ENCODE measurements around the gene FGGY.
"Not testable (repeated sequence)": the region's sequence is repeated elsewhere in the genome, so short reads cannot be mapped to it uniquely, and the experiment has no call there.

FGGY gene

GRCh38 chr1:59553371-59553770 lies 256.5 kb downstream of the FGGY start:
- Histone ChIP-seq H3K4me3 (ENCODE audit: low read length) (no peak overlapping the region), H3K9me3 (ENCODE audit: low read length) (no peaks in the 10 kb centered on the region), H3K36me3 (ENCODE audit: insufficient read depth, low read length) (no peaks in the 10 kb centered on the region), H3K27me3 (ENCODE audit: insufficient read depth, low read length) (no peaks in the 10 kb centered on the region), H2AFZ (ENCODE audit: low read depth, low read length) (no peak overlapping the region), H3K4me1 (ENCODE audit: insufficient read depth, low read length) (peaks cover 37% of the 10 kb centered on the region)

- Histone ChIP-seq H3K9me3 (ENCODE audit: low read length) (no peaks in the 10 kb centered on the region), H3K36me3 (ENCODE audit: insufficient read depth, low read length) (no peaks in the 10 kb centered on the region), H3K27me3 (ENCODE audit: insufficient read depth, low read length) (no peaks in the 10 kb centered on the region), H3K4me3 (ENCODE audit: low read length) (no peak overlapping the region), H2AFZ (ENCODE audit: low read depth, low read length) (no peak overlapping the region), H3K4me1 (ENCODE audit: insufficient read depth, low read length) (peaks cover 37% of the 10 kb centered on the region)
Observed at GRCh38 chr1:59554011-59554663, 257.2 kb downstream of the FGGY start.

- H3K9me3 ChIP-seq (ENCODE audit: low read length): no peaks in the 10 kb centered on the region
- H3K4me1 ChIP-seq (ENCODE audit: insufficient read depth, low read length): peaks cover 37% of the 10 kb centered on the region
Observed at GRCh38 chr1:59554752-59555151, 257.9 kb downstream of the FGGY start.

GRCh38 chr1:59556398-59556797 lies 259.5 kb downstream of the FGGY start:
- Histone ChIP-seq H3K4me3 (ENCODE audit: low read length) (no peak overlapping the region), H2AFZ (ENCODE audit: low read depth, low read length) (no peak overlapping the region), H3K36me3 (ENCODE audit: insufficient read depth, low read length) (no peaks in the 10 kb centered on the region), H3K27me3 (ENCODE audit: insufficient read depth, low read length) (no peaks in the 10 kb centered on the region), H3K4me1 (ENCODE audit: insufficient read depth, low read length) (peaks cover 37% of the 10 kb centered on the region), H3K9me3 (ENCODE audit: low read length) (no peaks in the 10 kb centered on the region)

More at GRCh38 chr1:59554752-59555151, 257.9 kb downstream of the FGGY start:
- Histone ChIP-seq H3K36me3 (ENCODE audit: insufficient read depth, low read length) (no peaks in the 10 kb centered on the region), H3K27me3 (ENCODE audit: insufficient read depth, low read length) (no peaks in the 10 kb centered on the region), H3K4me3 (ENCODE audit: low read length) (no peak overlapping the region), H2AFZ (ENCODE audit: low read depth, low read length) (no peak overlapping the region)

- peaks cover 37% of the 10 kb centered on the region for H3K4me1 ChIP-seq (ENCODE audit: insufficient read depth, low read length)
- H2AFZ ChIP-seq (ENCODE audit: low read depth, low read length): no peak overlapping the region
- H3K27me3 ChIP-seq (ENCODE audit: insufficient read depth, low read length): no peaks in the 10 kb centered on the region
- no peak overlapping the region for H3K4me3 ChIP-seq (ENCODE audit: low read length)
- no peaks in the 10 kb centered on the region for H3K36me3 ChIP-seq (ENCODE audit: insufficient read depth, low read length)
- no peaks in the 10 kb centered on the region for H3K9me3 ChIP-seq (ENCODE audit: low read length)
Observed at GRCh38 chr1:59556802-59557548, 260.1 kb downstream of the FGGY start.

GRCh38 chr1:59557549-59557885 lies 260.6 kb downstream of the FGGY start:
- H3K9me3 ChIP-seq (ENCODE audit: low read length): no peaks in the 10 kb centered on the region
- H3K4me3 ChIP-seq (ENCODE audit: low read length): no peak overlapping the region
- no peaks in the 10 kb centered on the region for H3K27me3 ChIP-seq (ENCODE audit: insufficient read depth, low read length)
- no peaks in the 10 kb centered on the region for H3K36me3 ChIP-seq (ENCODE audit: insufficient read depth, low read length)
- peaks cover 37% of the 10 kb centered on the region for H3K4me1 ChIP-seq (ENCODE audit: insufficient read depth, low read length)
- no peak overlapping the region for H2AFZ ChIP-seq (ENCODE audit: low read depth, low read length)

- H3K36me3 ChIP-seq (ENCODE audit: insufficient read depth, low read length); H3K4me3 ChIP-seq (ENCODE audit: low read length); H2AFZ ChIP-seq (ENCODE audit: low read depth, low read length); H3K9me3 ChIP-seq (ENCODE audit: low read length); H3K27me3 ChIP-seq (ENCODE audit: insufficient read depth, low read length): not testable (repeated sequence)
- H3K4me1 ChIP-seq (ENCODE audit: insufficient read depth, low read length): peaks cover 33% of the 10 kb centered on the region
Observed at GRCh38 chr1:59558580-59558979, 261.7 kb downstream of the FGGY start.

GRCh38 chr1:59560807-59561450 lies 264.0 kb downstream of the FGGY start:
- Histone ChIP-seq H3K4me1 (ENCODE audit: insufficient read depth, low read length) (peaks cover 16% of the 10 kb centered on the region), H3K27me3 (ENCODE audit: insufficient read depth, low read length) (no peaks in the 10 kb centered on the region), H3K4me3 (ENCODE audit: low read length) (no peak overlapping the region), H3K36me3 (ENCODE audit: insufficient read depth, low read length) (no peaks in the 10 kb centered on the region), H3K9me3 (ENCODE audit: low read length) (no peaks in the 10 kb centered on the region), H2AFZ (ENCODE audit: low read depth, low read length) (no peak overlapping the region)

- Histone ChIP-seq H2AFZ (ENCODE audit: low read depth, low read length) (no peak overlapping the region), H3K4me3 (ENCODE audit: low read length) (no peak overlapping the region), H3K4me1 (ENCODE audit: insufficient read depth, low read length) (peaks cover 12% of the 10 kb centered on the region)
Observed at GRCh38 chr1:59561796-59562195, 264.9 kb downstream of the FGGY start.

GRCh38 chr1:59564192-59564891 lies 267.4 kb downstream of the FGGY start:
- H3K4me1 ChIP-seq (ENCODE audit: insufficient read depth, low read length): no peaks in the 10 kb centered on the region
- H3K36me3 ChIP-seq (ENCODE audit: insufficient read depth, low read length): no peaks in the 10 kb centered on the region
- H3K9me3 ChIP-seq (ENCODE audit: low read length): no peaks in the 10 kb centered on the region
- H2AFZ ChIP-seq (ENCODE audit: low read depth, low read length): no peak overlapping the region
- H3K27me3 ChIP-seq (ENCODE audit: insufficient read depth, low read length): no peaks in the 10 kb centered on the region
- H3K4me3 ChIP-seq (ENCODE audit: low read length): no peak overlapping the region

More at GRCh38 chr1:59561796-59562195, 264.9 kb downstream of the FGGY start:
- H3K27me3 ChIP-seq (ENCODE audit: insufficient read depth, low read length): no peaks in the 10 kb centered on the region
- no peaks in the 10 kb centered on the region for H3K36me3 ChIP-seq (ENCODE audit: insufficient read depth, low read length)
- no peaks in the 10 kb centered on the region for H3K9me3 ChIP-seq (ENCODE audit: low read length)

- Histone ChIP-seq H3K4me3 (ENCODE audit: low read length) (no peak overlapping the region), H3K9me3 (ENCODE audit: low read length) (no peaks in the 10 kb centered on the region), H2AFZ (ENCODE audit: low read depth, low read length) (no peak overlapping the region), H3K36me3 (ENCODE audit: insufficient read depth, low read length) (no peaks in the 10 kb centered on the region), H3K4me1 (ENCODE audit: insufficient read depth, low read length) (no peaks in the 10 kb centered on the region), H3K27me3 (ENCODE audit: insufficient read depth, low read length) (no peaks in the 10 kb centered on the region)
Observed at GRCh38 chr1:59565611-59566410, 268.9 kb downstream of the FGGY start.

- H3K27me3 ChIP-seq (ENCODE audit: insufficient read depth, low read length): no peaks in the 10 kb centered on the region
Observed at GRCh38 chr1:59568158-59568935, 271.5 kb downstream of the FGGY start.

More at GRCh38 chr1:59568158-59568935, 271.5 kb downstream of the FGGY start:
- Histone ChIP-seq H3K9me3 (ENCODE audit: low read length) (no peaks in the 10 kb centered on the region), H3K4me1 (ENCODE audit: insufficient read depth, low read length) (no peaks in the 10 kb centered on the region), H3K4me3 (ENCODE audit: low read length) (no peak overlapping the region), H2AFZ (ENCODE audit: low read depth, low read length) (no peak overlapping the region), H3K36me3 (ENCODE audit: insufficient read depth, low read length) (no peaks in the 10 kb centered on the region)
